Choroid plexus epithelial cell (primary cell): ENCODE results near the gene LMF2.

Experiments
- DNase-seq: peaks from one replicate; pipeline ENCODE4 v3.0.0-alpha.2; 2010; ENCODE audit warnings: low read depth
- H3K4me3 ChIP-seq: 2 replicates; pipeline ENCODE4 v1.5.1; 2011; ENCODE audit warnings: low read depth, mild to moderate bottlenecking, control low read depth, low read length, moderate library complexity
- TF ChIP-seq, protein P1 (sequence below): conservative IDR thresholded peaks from 2 replicates; pipeline ENCODE4 v1.5.1; 2011; ENCODE audit warnings: low read depth, mild to moderate bottlenecking, control low read depth, inconsistent platforms, low read length, moderate library complexity

The LMF2 gene

DNA sequence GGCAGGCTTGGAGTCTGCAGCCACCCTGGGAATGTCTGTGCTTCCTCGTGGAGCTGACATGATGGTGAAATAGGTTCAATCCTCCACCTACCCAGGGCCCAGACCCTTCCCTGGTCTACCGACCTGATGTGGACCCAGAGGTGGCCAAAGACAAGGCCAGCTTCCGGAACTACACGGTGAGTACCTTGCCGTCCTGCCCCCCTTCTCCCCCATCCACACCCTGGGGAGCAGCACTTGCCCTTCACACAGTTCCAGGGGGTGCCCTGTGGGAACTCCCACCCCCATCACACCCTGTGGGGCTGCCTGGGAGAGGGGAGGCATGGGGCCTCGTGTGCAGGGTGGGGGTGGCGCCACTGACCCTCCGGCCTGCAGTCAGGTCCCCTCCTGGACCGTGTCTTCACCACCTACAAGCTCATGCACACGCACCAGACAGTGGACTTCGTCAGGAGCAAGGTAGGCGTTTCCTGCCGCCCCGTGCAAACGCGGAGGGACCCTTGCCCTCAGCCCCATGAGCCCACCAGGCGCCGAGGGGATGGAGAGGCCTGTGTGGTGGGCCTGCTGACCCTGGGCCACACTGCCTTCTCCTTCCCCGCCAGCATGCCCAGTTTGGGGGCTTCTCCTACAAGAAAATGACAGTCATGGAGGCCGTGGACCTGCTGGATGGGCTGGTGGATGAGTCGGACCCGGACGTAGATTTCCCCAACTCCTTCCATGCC lies 20.1 kb downstream of the LMF2 start:
- TF ChIP-seq, protein P1, sequence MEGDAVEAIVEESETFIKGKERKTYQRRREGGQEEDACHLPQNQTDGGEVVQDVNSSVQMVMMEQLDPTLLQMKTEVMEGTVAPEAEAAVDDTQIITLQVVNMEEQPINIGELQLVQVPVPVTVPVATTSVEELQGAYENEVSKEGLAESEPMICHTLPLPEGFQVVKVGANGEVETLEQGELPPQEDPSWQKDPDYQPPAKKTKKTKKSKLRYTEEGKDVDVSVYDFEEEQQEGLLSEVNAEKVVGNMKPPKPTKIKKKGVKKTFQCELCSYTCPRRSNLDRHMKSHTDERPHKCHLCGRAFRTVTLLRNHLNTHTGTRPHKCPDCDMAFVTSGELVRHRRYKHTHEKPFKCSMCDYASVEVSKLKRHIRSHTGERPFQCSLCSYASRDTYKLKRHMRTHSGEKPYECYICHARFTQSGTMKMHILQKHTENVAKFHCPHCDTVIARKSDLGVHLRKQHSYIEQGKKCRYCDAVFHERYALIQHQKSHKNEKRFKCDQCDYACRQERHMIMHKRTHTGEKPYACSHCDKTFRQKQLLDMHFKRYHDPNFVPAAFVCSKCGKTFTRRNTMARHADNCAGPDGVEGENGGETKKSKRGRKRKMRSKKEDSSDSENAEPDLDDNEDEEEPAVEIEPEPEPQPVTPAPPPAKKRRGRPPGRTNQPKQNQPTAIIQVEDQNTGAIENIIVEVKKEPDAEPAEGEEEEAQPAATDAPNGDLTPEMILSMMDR = no peak
- no peak overlapping the region for H3K4me3 ChIP-seq
- no peak for DNase-seq

GRCh38 chr22:50486561-50487289 lies 20.8 kb downstream of the LMF2 start, which contains the start of gene MIOX:
Gene MIOX, plus strand, starts transcription at chr22:50486859. Its CDS starts 39 bp downstream, at chr22:50486898.
- DNase-seq = peak; percentile 15
- H3K4me3 ChIP-seq = no peak within 1 kb of the TSS
- TF ChIP-seq, protein P1 = no peak

- TF ChIP-seq, protein P1 = no peak
- DNase-seq = no peak
- no peak overlapping the region for H3K4me3 ChIP-seq
Observed at GRCh38 chr22:50485221-50486131, 22.0 kb downstream of the LMF2 start.

DNA sequence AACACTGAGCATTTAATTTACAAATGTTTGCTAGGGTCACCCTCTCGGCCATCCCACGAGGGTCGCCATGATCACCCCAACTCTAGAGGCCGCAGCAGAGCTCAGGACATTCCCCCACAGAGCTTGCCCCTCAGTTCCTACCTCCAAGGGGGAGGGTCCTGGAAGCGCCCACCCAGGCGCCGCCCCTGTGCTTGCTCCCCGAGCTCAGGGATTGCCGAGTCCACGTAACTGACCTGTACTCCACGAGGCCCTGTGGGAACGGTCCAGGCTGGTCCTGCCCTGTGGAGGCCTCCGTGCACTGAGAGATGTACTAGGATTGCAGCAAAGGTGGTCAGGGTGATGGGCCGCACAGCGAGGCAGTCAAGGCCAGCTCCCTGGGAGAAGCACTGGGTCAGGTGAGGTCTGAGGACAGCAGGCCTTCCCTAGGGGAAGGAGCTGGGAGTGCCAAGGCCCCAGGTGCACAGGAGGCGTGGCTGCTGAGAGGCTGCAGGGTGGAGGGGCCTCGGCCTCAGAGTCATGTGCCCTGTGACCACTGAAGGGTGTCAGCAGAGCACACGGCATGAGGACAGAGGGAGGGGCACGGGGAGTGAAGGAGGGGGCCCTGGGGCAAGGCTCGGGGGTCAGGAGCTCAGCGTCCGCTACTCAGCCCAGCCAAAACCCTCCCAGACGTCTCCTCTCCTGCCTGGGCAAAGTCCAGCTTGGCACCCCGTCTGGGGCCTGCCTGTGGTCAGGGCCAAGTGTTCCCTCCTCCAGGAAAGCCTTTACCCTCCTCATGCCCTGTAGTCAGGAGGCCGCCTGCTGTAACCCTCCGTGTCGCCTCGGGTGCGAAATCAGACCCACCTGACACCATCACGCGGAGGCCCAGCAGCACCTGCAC lies 23.3 kb downstream of the LMF2 start:
- TF ChIP-seq, protein P1 = no peak
- no peak overlapping the region for H3K4me3 ChIP-seq
- DNase-seq = no peak

DNA sequence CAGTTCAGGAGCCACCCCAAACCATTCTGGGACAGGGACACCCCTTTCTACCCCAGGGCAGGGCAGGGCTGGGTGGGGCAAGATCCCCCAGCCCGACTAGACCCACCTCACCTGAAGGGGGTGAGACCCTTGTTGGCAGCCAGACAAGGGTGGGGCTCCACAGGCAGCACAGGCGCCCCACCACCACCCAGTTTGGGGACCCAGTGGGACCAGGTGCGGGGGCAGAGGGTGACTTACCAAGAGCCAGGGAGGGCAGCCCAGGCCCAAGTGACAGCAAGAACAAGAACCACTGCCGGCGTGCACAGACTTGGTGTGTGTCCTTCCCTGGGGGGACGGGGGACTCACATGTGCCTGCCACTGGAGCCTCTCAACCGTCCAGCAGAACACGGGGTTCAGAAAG lies 23.9 kb downstream of the LMF2 start:
- no peak for DNase-seq
- no peak overlapping the region for H3K4me3 ChIP-seq
- TF ChIP-seq, protein P1 = no peak

DNA sequence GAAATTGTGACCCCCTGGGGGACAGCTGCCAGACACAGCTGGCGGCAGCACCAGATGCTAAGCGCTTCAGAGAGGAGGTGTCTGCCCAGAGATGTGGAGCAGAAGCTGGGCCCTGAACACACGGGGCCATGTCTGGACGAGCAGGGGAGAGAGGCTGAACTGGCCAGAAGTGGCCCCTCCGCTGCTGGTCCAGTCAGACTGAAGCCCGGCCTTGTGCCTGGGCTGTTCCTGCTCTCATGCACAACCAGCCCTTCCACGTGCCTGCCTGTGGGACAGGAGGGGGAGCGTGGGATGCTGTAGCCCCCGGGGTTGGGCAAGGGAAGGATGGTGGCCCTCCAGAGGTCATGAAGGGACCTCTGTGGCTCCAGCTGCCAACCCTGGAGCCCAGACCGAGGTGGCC lies 24.4 kb downstream of the LMF2 start:
- TF ChIP-seq, protein P1 = no peak
- no peak for DNase-seq
- no peak overlapping the region for H3K4me3 ChIP-seq
